Gastroesophageal sphincter (tissue), 3 donors: Measurements from ENCODE around the gene C3orf70.

Experiments
- POLR2A ChIP-seq, 2 donors: fragments of 450-650 bp; IDR thresholded peaks; one replicate each; pipeline ENCODE4 v1.6.1; 2017; ENCODE audit warnings: antibody characterized with exemption in 2 of 2, mild to moderate bottlenecking in 2 of 2, moderate library complexity in 1 of 2
- TF ChIP-seq, protein P1 (sequence below), 4 experiments: fragments of 200-600 bp in 2 of 4; fragments of 450-650 bp in 2 of 4; sonication (generic) in 1 of 4; IDR thresholded peaks; one replicate each; pipeline ENCODE4 v1.5.1; 2017 to 2019; ENCODE audit warnings: antibody characterized with exemption in 4 of 4, mild to moderate bottlenecking in 2 of 4, moderate library complexity in 2 of 4

DNA sequence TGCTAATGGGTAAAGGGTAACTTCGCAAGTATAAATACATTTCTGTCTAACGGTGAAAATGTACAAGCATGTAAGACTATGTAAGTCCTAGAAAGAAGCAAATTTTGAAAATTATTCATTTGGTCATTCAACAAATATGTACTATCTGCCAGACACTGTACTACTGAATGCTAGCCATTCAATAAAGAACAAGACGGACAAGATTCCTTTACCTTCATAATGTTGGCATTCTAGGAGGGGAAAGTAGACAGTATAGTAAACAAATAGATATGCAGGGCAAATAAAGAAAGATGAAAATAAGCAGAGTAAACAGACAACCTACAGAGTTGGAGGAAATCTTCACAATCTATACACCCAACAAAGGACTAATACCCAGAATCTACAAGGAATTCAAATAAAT lies 32.7 kb downstream of the C3orf70 start:
- TF ChIP-seq, protein P1, sequence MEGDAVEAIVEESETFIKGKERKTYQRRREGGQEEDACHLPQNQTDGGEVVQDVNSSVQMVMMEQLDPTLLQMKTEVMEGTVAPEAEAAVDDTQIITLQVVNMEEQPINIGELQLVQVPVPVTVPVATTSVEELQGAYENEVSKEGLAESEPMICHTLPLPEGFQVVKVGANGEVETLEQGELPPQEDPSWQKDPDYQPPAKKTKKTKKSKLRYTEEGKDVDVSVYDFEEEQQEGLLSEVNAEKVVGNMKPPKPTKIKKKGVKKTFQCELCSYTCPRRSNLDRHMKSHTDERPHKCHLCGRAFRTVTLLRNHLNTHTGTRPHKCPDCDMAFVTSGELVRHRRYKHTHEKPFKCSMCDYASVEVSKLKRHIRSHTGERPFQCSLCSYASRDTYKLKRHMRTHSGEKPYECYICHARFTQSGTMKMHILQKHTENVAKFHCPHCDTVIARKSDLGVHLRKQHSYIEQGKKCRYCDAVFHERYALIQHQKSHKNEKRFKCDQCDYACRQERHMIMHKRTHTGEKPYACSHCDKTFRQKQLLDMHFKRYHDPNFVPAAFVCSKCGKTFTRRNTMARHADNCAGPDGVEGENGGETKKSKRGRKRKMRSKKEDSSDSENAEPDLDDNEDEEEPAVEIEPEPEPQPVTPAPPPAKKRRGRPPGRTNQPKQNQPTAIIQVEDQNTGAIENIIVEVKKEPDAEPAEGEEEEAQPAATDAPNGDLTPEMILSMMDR (IDR thresholded peaks at IDR 0.05) = no peak
- no peak for TF ChIP-seq POLR2A (IDR thresholded peaks at IDR 0.05)
